GM12878 (cell line): ENCODE results near the gene CCRL2. TPM values are rescaled to one million over a fixed set of nuclear protein-coding genes. Genes with fewer than 3 reads are reported as not detected.

Source experiments
- ATAC-seq: fragments of 200-7000 bp; cut with Tn5 transposase; 3 replicates; pipeline ENCODE4 v1.9.1; 2020; ENCODE audit warnings: mild to moderate bottlenecking, moderate library complexity
- BruUV-seq: library from RNA; stranded (reverse); fragments of 400-500 nt; replicated peaks from 2 replicates; lab custom pipeline; 2021; lab: Mats Ljungman, UMichigan
- CTCF ChIA-PET: fragments of 300-600 bp; sonication (Branson Sonifier 250); formaldehyde crosslinking; extraction: SDS; loops from one replicate; lab custom pipeline; 2021; ENCODE audit warnings: inconsistent platforms; lab: Yijun Ruan, JAX
- POLR2A ChIA-PET: fragments of 350-600 bp; formaldehyde crosslinking; extraction: SDS; loops from one replicate; lab custom pipeline; 2021; ENCODE audit warnings: inconsistent platforms; lab: Charles Lee
- RAD21 ChIA-PET: fragments of 300-600 bp; sonication (Branson Sonifier 250); formaldehyde crosslinking; loops from one replicate; lab custom pipeline; 2023; ENCODE audit warnings: antibody characterized with exemption; ENCODE audit not compliant: unreplicated experiment; lab: Charles Lee
- SMC1A ChIA-PET: fragments of 300-600 bp; sonication (Branson Sonifier 250); formaldehyde crosslinking; loops from one replicate; lab custom pipeline; 2023; ENCODE audit not compliant: unreplicated experiment, uncharacterized antibody; lab: Charles Lee
- DNase-seq: peaks from one replicate; pipeline ENCODE4 v3.0.0-alpha.2; 2011; ENCODE audit warnings: low read depth, low spot score
- FAIRE-seq: peaks from 3 replicates; lab custom pipeline; 2011; peaks lifted over from hg19 to GRCh38; lab: Jason Lieb, UNC
- H2AFZ ChIP-seq: 2 replicates; pipeline ENCODE4 v1.6.0; 2011; ENCODE audit warnings: low read depth, low read length, control low read depth; ENCODE audit not compliant: control insufficient read depth
- H3K27ac ChIP-seq: 2 replicates; pipeline ENCODE4 v1.5.1; 2011; ENCODE audit warnings: control low read depth; ENCODE audit not compliant: control insufficient read depth, insufficient read depth
- H3K27me3 ChIP-seq, 2 experiments: replicated peaks in 1 of 2; 2 replicates each; pipeline versions ENCODE4 v1.6.0 to v1.6.1; 2011; ENCODE audit warnings: low read length in 1 of 2; ENCODE audit not compliant: control insufficient read depth in 2 of 2, insufficient read depth in 2 of 2
- H3K36me3 ChIP-seq, 2 experiments: 2 replicates each; pipeline ENCODE4 v1.5.1; 2011; ENCODE audit warnings: low read length in 1 of 2; ENCODE audit not compliant: control insufficient read depth in 2 of 2, insufficient read depth in 2 of 2
- H3K4me1 ChIP-seq: 2 replicates; pipeline ENCODE4 v1.6.1; 2011; ENCODE audit warnings: mild to moderate bottlenecking, low read length, moderate library complexity, mixed read lengths; ENCODE audit not compliant: control insufficient read depth, insufficient read depth
- H3K4me2 ChIP-seq: 2 replicates; pipeline ENCODE4 v1.6.0; 2011; ENCODE audit warnings: control low read depth; ENCODE audit not compliant: control insufficient read depth, insufficient read depth
- H3K4me3 ChIP-seq: fragments of 200-600 bp; sonication (generic); 2 replicates; pipeline ENCODE4 v1.5.1; 2016
- H3K79me2 ChIP-seq: 2 replicates; pipeline ENCODE4 v1.6.0; 2011; ENCODE audit warnings: low read length; ENCODE audit not compliant: control insufficient read depth, insufficient read depth
- H3K9ac ChIP-seq: 2 replicates; pipeline ENCODE4 v1.8.0; 2011; ENCODE audit warnings: low read length, control low read depth, mixed read lengths; ENCODE audit not compliant: control insufficient read depth, insufficient read depth
- H3K9me3 ChIP-seq: replicated peaks from 3 replicates; pipeline ENCODE4 v1.5.1; 2011; ENCODE audit warnings: mild to moderate bottlenecking, low read length; ENCODE audit not compliant: control insufficient read depth, insufficient read depth
- H4K20me1 ChIP-seq: 2 replicates; pipeline ENCODE4 v1.6.0; 2011; ENCODE audit not compliant: control insufficient read depth, insufficient read depth
- BACH1 ChIP-seq: fragments of 450-650 bp; IDR thresholded peaks from 2 replicates; pipeline ENCODE4 v1.6.1; 2017; ENCODE audit warnings: mild to moderate bottlenecking, borderline replicate concordance
- BMI1 ChIP-seq: fragments of 450-650 bp; IDR thresholded peaks from 2 replicates; pipeline ENCODE4 v1.6.1; 2016; ENCODE audit warnings: mild to moderate bottlenecking, moderate library complexity, borderline replicate concordance
- CREB1 ChIP-seq: IDR thresholded peaks from 2 replicates; pipeline ENCODE4 v1.6.1; 2012; ENCODE audit warnings: low read depth, mild to moderate bottlenecking, inconsistent platforms
- FOS ChIP-seq: IDR thresholded peaks from 3 replicates; pipeline ENCODE4 v1.6.1; 2011; ENCODE audit warnings: borderline replicate concordance; ENCODE audit not compliant: insufficient read length; ENCODE audit errors: extremely low read depth
- FOXM1 ChIP-seq: IDR thresholded peaks from 2 replicates; pipeline ENCODE4 v1.6.1; 2012; ENCODE audit warnings: low read depth, mild to moderate bottlenecking, inconsistent platforms, low read length, moderate library complexity
- IRF4 ChIP-seq: IDR thresholded peaks from 2 replicates; pipeline ENCODE4 v1.6.1; 2011; ENCODE audit warnings: low read depth, low read length
- JUND ChIP-seq: IDR thresholded peaks from 2 replicates; pipeline ENCODE4 v1.6.1; 2012; ENCODE audit warnings: low read depth, mild to moderate bottlenecking, low read length, improper control_type of control experiment, moderate library complexity
- KDM1A ChIP-seq: fragments of 200-600 bp; sonication (generic); IDR thresholded peaks from 2 replicates; pipeline ENCODE4 v1.6.1; 2016; ENCODE audit warnings: borderline replicate concordance
- POU2F2 ChIP-seq: IDR thresholded peaks from 3 replicates; pipeline ENCODE4 v1.6.1; 2011; ENCODE audit warnings: low read depth, mild to moderate bottlenecking, low read length, borderline replicate concordance
- SREBF1 ChIP-seq: IDR thresholded peaks from 2 replicates; pipeline ENCODE4 v1.6.1; 2012; ENCODE audit warnings: mild to moderate bottlenecking, low read length
- SUZ12 ChIP-seq: fragments of 200-600 bp; sonication (generic); IDR thresholded peaks from one replicate; pipeline ENCODE4 v1.6.1; 2018; ENCODE audit warnings: antibody characterized with exemption, mild to moderate bottlenecking; ENCODE audit not compliant: unreplicated experiment
- WRNIP1 ChIP-seq: IDR thresholded peaks from 2 replicates; pipeline ENCODE4 v1.6.1; 2011; ENCODE audit warnings: low read depth, low read length, improper control_type of control experiment, borderline replicate concordance
- ZNF622 ChIP-seq: fragments of 450-650 bp; IDR thresholded peaks from 2 replicates; pipeline ENCODE4 v1.6.1; 2017; ENCODE audit warnings: mild to moderate bottlenecking, inconsistent platforms
- WGBS: methylation state at CpG from one replicate; pipeline ENCODE4 v1.1.6; 2016; ENCODE audit warnings: low lambda C conversion rate; ENCODE audit not compliant: insufficient replicate concordance, insufficient coverage; ENCODE audit errors: missing lambda C conversion rate; 5-methylcytosine and 5-hydroxymethylcytosine counted together
- in situ Hi-C: fragments of 300-500 bp; cut with MboI; formaldehyde crosslinking; loops from 9 replicates; pipeline ENCODE4 v1.14.3; 2018; ENCODE audit warnings: mixed read lengths
- intact Hi-C: fragments of 100-400 bp; cut with micrococcal nuclease; formaldehyde crosslinking; loops from one replicate; pipeline ENCODE4 v1.14.2; 2022; ENCODE audit not compliant: unreplicated experiment
- polyA plus RNA-seq, 11 experiments: library from polyadenylated mRNA; depleted of rRNA in 4 of 11; unstranded in 6 of 11; stranded (reverse) in 5 of 11; fragments of >200 nt; fragmentation: Nextera tagmentation in 4 of 11; fragmentation: Illumina TruSeq in 1 of 11; extraction: Ambion mirVana in 4 of 11; extraction: Trizol in 1 of 11; gene quantifications; 1 replicate in 1 of 11; 2 replicates in 10 of 11; pipeline versions ENCODE4 v1.2.1 to v1.2.3, GENCODE V29; 2011 to 2016; ENCODE audit warnings: inconsistent platforms in 2 of 11, missing spikeins in 2 of 11, low read depth in 1 of 11
- total RNA-seq, 4 experiments: library from RNA; depleted of rRNA in 3 of 4; stranded (reverse); fragments of >200 nt in 3 of 4; fragmentation: Illumina TruSeq in 1 of 4; extraction: Trizol in 1 of 4; gene quantifications; 2 replicates each; pipeline versions ENCODE4 v1.2.1 to v1.2.3, GENCODE V29; 2013 to 2021
- TF ChIP-seq, protein P1 (sequence below): IDR thresholded peaks from 2 replicates; pipeline ENCODE4 v1.6.1; 2011; ENCODE audit warnings: borderline replicate concordance, low read depth, mild to moderate bottlenecking, moderate library complexity, mixed read lengths, low read length; ENCODE audit not compliant: insufficient read depth; ENCODE audit errors: extremely low read length
- TF ChIP-seq, protein P2 (sequence below): fragments of 450-650 bp; IDR thresholded peaks from 2 replicates; pipeline ENCODE4 v1.6.1; 2017; ENCODE audit warnings: low read depth, mild to moderate bottlenecking, moderate library complexity
- TF ChIP-seq, protein P3 (sequence below): IDR thresholded peaks from 2 replicates; pipeline ENCODE4 v1.6.1; 2012; ENCODE audit warnings: mild to moderate bottlenecking, low read depth, low read length

Gene CCRL2
- total and polyA plus RNA-seq, 10 of the 15 experiments (the other 5 are each of a cell fraction or from before 2014, with no cell fraction given): 0.04 to 2.5 (median 1.8) TPM

- no peak for TF ChIP-seq BMI1
Observed at GRCh38 chr3:46399098-46399497, 8.0 kb upstream of the CCRL2 start (continued).

- 37% methylated on average over 2 of the region's 2 CpGs for WGBS
- ChIA-PET CTCF (interaction anchor here (1.0 to 1.3 kb wide), 3 partner anchors 25 to 89 kb away, joined by 4 to 7 read pairs (median 4); no protein-coding TSS in a partner anchor), RAD21 (interaction anchor here (1.3 kb wide), 1 partner anchor 22 kb away, joined by 9 read pairs; no protein-coding TSS in a partner anchor), SMC1A (interaction anchor here (1.2 kb wide), 2 partner anchors 19 to 45 kb away, joined by 3 read pairs; no protein-coding TSS in a partner anchor), POLR2A (interaction anchor here (0.6 kb wide), 1 partner anchor 826 kb away, joined by 3 read pairs; no protein-coding TSS in a partner anchor)
- intact Hi-C loops: no loop called here
- no peak overlapping the region for H2AFZ ChIP-seq
- H3K36me3 ChIP-seq: no peaks in the 10 kb centered on the region
- H3K79me2 ChIP-seq: no peaks in the 10 kb centered on the region
- no peaks in the 10 kb centered on the region for H4K20me1 ChIP-seq
- H3K4me1 ChIP-seq: peaks cover 11% of the 10 kb centered on the region
- H3K4me3 ChIP-seq: no peak overlapping the region
- no peak for FAIRE-seq
- H3K4me2 ChIP-seq: no peak overlapping the region
- no peak for DNase-seq
- no peak overlapping the region for H3K27ac ChIP-seq
- no peaks in the 10 kb centered on the region; the same call in 1 of the 3 replicates for H3K9me3 ChIP-seq
- no peak for ATAC-seq
- no peaks in the 10 kb centered on the region for H3K27me3 ChIP-seq
- BruUV-seq: no TSS peak
- in situ Hi-C loops: no loop called here
- H3K9ac ChIP-seq: no peak overlapping the region
- no peak for TF ChIP-seq IRF4
- TF ChIP-seq, protein P1, sequence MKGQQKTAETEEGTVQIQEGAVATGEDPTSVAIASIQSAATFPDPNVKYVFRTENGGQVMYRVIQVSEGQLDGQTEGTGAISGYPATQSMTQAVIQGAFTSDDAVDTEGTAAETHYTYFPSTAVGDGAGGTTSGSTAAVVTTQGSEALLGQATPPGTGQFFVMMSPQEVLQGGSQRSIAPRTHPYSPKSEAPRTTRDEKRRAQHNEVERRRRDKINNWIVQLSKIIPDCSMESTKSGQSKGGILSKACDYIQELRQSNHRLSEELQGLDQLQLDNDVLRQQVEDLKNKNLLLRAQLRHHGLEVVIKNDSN: no peak
- TF ChIP-seq BACH1: no peak
- no peak for TF ChIP-seq POU2F2
- TF ChIP-seq WRNIP1: no peak
- no peak for TF ChIP-seq SREBF1
- no peak for TF ChIP-seq SUZ12
- TF ChIP-seq, protein P2, sequence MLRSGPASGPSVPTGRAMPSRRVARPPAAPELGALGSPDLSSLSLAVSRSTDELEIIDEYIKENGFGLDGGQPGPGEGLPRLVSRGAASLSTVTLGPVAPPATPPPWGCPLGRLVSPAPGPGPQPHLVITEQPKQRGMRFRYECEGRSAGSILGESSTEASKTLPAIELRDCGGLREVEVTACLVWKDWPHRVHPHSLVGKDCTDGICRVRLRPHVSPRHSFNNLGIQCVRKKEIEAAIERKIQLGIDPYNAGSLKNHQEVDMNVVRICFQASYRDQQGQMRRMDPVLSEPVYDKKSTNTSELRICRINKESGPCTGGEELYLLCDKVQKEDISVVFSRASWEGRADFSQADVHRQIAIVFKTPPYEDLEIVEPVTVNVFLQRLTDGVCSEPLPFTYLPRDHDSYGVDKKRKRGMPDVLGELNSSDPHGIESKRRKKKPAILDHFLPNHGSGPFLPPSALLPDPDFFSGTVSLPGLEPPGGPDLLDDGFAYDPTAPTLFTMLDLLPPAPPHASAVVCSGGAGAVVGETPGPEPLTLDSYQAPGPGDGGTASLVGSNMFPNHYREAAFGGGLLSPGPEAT: no peak
- no peak for TF ChIP-seq CREB1
- TF ChIP-seq, protein P3, sequence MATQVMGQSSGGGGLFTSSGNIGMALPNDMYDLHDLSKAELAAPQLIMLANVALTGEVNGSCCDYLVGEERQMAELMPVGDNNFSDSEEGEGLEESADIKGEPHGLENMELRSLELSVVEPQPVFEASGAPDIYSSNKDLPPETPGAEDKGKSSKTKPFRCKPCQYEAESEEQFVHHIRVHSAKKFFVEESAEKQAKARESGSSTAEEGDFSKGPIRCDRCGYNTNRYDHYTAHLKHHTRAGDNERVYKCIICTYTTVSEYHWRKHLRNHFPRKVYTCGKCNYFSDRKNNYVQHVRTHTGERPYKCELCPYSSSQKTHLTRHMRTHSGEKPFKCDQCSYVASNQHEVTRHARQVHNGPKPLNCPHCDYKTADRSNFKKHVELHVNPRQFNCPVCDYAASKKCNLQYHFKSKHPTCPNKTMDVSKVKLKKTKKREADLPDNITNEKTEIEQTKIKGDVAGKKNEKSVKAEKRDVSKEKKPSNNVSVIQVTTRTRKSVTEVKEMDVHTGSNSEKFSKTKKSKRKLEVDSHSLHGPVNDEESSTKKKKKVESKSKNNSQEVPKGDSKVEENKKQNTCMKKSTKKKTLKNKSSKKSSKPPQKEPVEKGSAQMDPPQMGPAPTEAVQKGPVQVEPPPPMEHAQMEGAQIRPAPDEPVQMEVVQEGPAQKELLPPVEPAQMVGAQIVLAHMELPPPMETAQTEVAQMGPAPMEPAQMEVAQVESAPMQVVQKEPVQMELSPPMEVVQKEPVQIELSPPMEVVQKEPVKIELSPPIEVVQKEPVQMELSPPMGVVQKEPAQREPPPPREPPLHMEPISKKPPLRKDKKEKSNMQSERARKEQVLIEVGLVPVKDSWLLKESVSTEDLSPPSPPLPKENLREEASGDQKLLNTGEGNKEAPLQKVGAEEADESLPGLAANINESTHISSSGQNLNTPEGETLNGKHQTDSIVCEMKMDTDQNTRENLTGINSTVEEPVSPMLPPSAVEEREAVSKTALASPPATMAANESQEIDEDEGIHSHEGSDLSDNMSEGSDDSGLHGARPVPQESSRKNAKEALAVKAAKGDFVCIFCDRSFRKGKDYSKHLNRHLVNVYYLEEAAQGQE: no peak
- TF ChIP-seq FOXM1: no peak
- no peak for TF ChIP-seq ZNF622
- no peak for TF ChIP-seq KDM1A
- no peak for TF ChIP-seq JUND
- TF ChIP-seq FOS: no peak
Observed at GRCh38 chr3:46399557-46399956, 7.5 kb upstream of the CCRL2 start.
